K562 (cell line): ENCODE results near the gene CKAP5.

Experiments
- CEBPG ChIP-seq, 3 experiments: fragments of 200-800 bp in 1 of 3; sonication (Bioruptor generic) in 1 of 3; sonication (generic) in 1 of 3; formaldehyde crosslinking in 1 of 3; IDR thresholded peaks in 2 of 3; conservative IDR thresholded peaks in 1 of 3; 2 replicates each; pipeline versions ENCODE4 v1.6.1 to v1.8.0; 2016 to 2022; ENCODE audit warnings: missing compliant biosample characterization in 2 of 3, missing genetic modification characterization in 2 of 3, mild to moderate bottlenecking in 1 of 3, missing genetic modification reagents in 1 of 3
- EGR1 ChIP-seq: fragments of 450-650 bp; conservative IDR thresholded peaks from 2 replicates; pipeline ENCODE4 v1.6.1; 2017; ENCODE audit warnings: mild to moderate bottlenecking
- MAFK ChIP-seq: IDR thresholded peaks from 2 replicates; pipeline ENCODE4 v1.6.1; 2011; ENCODE audit warnings: low read length, improper control_type of control experiment
- NCOA1 ChIP-seq: fragments of 450-650 bp; IDR thresholded peaks from 2 replicates; pipeline ENCODE4 v1.6.1; 2016; ENCODE audit warnings: low read depth
- RBM14 ChIP-seq: fragments of 200-400 bp; formaldehyde crosslinking; IDR thresholded peaks from 2 replicates; pipeline ENCODE4 v1.6.1; 2018; ENCODE audit warnings: low read depth, mild to moderate bottlenecking, low read length, moderate library complexity, borderline replicate concordance; ENCODE audit not compliant: insufficient read depth
- RCOR1 ChIP-seq, 2 experiments: IDR thresholded peaks; 2 replicates each; pipeline ENCODE4 v1.6.1; 2012; ENCODE audit warnings: low read depth in 2 of 2, low read length in 2 of 2, borderline replicate concordance in 1 of 2, improper control_type of control experiment in 1 of 2
- SMARCA4 ChIP-seq: fragments of 450-650 bp; IDR thresholded peaks from 2 replicates; pipeline ENCODE4 v1.6.1; 2016
- U2AF1 ChIP-seq: fragments of 200-400 bp; formaldehyde crosslinking; optimal IDR thresholded peaks from 2 replicates; pipeline ENCODE3; 2017; ENCODE audit warnings: mild to moderate bottlenecking, low read depth, low read length, moderate library complexity
- YY1 ChIP-seq, 3 experiments: IDR thresholded peaks; 2 replicates each; pipeline ENCODE4 v1.6.1; 2011; ENCODE audit warnings: low read length in 2 of 3, mild to moderate bottlenecking in 2 of 3, moderate library complexity in 2 of 3, borderline replicate concordance in 1 of 3, control low read depth in 1 of 3, low read depth in 1 of 3; ENCODE audit not compliant: insufficient read depth in 3 of 3, insufficient replicate concordance in 2 of 3, control insufficient read depth in 1 of 3, insufficient read length in 1 of 3; ENCODE audit errors: extremely low read depth in 1 of 3
- ZNF445 ChIP-seq: fragments of 250-450 bp; sonication (Bioruptor Pico); IDR thresholded peaks from 2 replicates; pipeline ENCODE4 v1.4.0; 2020; ENCODE audit warnings: low read depth, mild to moderate bottlenecking, moderate library complexity
- TF ChIP-seq, protein P1 (sequence below): fragments of 450-650 bp; IDR thresholded peaks from 2 replicates; pipeline ENCODE4 v1.6.1; 2016; ENCODE audit warnings: borderline replicate concordance
- TF ChIP-seq, protein P2 (sequence below), 3 experiments: IDR thresholded peaks in 2 of 3; conservative IDR thresholded peaks in 1 of 3; 2 replicates each; pipeline ENCODE4 v1.5.1; 2011 to 2012; ENCODE audit warnings: low read length in 3 of 3, mild to moderate bottlenecking in 3 of 3, control low read depth in 2 of 3, improper control_type of control experiment in 1 of 3, inconsistent platforms in 1 of 3, low read depth in 1 of 3, mixed read lengths in 1 of 3, moderate library complexity in 1 of 3; ENCODE audit not compliant: insufficient read depth in 2 of 3

DNA sequence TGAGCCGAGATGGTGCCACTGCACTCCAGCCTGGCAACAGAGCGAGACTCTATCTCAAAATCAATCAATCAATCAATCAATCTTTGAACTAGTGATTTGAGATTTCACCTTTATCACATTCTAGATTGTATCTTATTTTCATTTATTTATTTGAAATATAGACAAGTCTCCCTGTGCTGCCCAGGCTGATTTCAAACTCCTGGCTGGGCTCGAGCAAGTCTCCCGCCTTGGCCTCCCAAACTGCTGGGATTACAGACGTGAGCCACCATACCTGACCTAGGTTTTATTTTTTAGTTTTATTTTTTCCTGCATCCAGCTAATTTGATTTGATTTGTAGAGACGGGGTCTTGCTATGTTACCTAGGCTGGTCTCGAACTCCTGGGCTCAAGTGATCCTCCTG is 109.9 kb downstream of the CKAP5 start:
- TF ChIP-seq NCOA1 (no peak), YY1 (IDR thresholded peaks at IDR 0.05; ENCODE audit: borderline replicate concordance in 1 of 3, control insufficient read depth in 1 of 3, extremely low read depth in 1 of 3, insufficient read depth in 3 of 3, insufficient read length in 1 of 3, insufficient replicate concordance in 2 of 3, low read depth in 1 of 3, low read length in 2 of 3) (no peak), U2AF1 (no peak), SMARCA4 (no peak), EGR1 (no peak), CEBPG (CRISPR knock-in tag; IDR thresholded peaks at IDR 0.05) (no peak), CEBPG (tag; conservative IDR thresholded peaks at IDR 0.05 in 1 of 2, IDR thresholded peaks at IDR 0.05 in 1 of 2) (no peak), ZNF445 (no peak), RBM14 (no peak), RCOR1 (IDR thresholded peaks at IDR 0.05; ENCODE audit: borderline replicate concordance in 1 of 2, low read depth in 2 of 2, low read length in 2 of 2) (no peak), MAFK (no peak)
- TF ChIP-seq, protein P1, sequence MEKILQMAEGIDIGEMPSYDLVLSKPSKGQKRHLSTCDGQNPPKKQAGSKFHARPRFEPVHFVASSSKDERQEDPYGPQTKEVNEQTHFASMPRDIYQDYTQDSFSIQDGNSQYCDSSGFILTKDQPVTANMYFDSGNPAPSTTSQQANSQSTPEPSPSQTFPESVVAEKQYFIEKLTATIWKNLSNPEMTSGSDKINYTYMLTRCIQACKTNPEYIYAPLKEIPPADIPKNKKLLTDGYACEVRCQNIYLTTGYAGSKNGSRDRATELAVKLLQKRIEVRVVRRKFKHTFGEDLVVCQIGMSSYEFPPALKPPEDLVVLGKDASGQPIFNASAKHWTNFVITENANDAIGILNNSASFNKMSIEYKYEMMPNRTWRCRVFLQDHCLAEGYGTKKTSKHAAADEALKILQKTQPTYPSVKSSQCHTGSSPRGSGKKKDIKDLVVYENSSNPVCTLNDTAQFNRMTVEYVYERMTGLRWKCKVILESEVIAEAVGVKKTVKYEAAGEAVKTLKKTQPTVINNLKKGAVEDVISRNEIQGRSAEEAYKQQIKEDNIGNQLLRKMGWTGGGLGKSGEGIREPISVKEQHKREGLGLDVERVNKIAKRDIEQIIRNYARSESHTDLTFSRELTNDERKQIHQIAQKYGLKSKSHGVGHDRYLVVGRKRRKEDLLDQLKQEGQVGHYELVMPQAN, result no peak
- TF ChIP-seq, protein P2, sequence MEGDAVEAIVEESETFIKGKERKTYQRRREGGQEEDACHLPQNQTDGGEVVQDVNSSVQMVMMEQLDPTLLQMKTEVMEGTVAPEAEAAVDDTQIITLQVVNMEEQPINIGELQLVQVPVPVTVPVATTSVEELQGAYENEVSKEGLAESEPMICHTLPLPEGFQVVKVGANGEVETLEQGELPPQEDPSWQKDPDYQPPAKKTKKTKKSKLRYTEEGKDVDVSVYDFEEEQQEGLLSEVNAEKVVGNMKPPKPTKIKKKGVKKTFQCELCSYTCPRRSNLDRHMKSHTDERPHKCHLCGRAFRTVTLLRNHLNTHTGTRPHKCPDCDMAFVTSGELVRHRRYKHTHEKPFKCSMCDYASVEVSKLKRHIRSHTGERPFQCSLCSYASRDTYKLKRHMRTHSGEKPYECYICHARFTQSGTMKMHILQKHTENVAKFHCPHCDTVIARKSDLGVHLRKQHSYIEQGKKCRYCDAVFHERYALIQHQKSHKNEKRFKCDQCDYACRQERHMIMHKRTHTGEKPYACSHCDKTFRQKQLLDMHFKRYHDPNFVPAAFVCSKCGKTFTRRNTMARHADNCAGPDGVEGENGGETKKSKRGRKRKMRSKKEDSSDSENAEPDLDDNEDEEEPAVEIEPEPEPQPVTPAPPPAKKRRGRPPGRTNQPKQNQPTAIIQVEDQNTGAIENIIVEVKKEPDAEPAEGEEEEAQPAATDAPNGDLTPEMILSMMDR (IDR thresholded peaks at IDR 0.05 in 2 of 3, conservative IDR thresholded peaks at IDR 0.05 in 1 of 3; ENCODE audit: insufficient read depth in 2 of 3, low read depth in 1 of 3, low read length in 3 of 3), result no peak
